ENCODE measurements around the gene FOXRED1.
A peak's percentile ranks its signal among the peaks of the same experiment; 100 is the strongest.
"Not testable (repeated sequence)": the region's sequence is repeated elsewhere in the genome, so short reads cannot be mapped to it uniquely, and the experiment has no call there.

Gene FOXRED1

DNA sequence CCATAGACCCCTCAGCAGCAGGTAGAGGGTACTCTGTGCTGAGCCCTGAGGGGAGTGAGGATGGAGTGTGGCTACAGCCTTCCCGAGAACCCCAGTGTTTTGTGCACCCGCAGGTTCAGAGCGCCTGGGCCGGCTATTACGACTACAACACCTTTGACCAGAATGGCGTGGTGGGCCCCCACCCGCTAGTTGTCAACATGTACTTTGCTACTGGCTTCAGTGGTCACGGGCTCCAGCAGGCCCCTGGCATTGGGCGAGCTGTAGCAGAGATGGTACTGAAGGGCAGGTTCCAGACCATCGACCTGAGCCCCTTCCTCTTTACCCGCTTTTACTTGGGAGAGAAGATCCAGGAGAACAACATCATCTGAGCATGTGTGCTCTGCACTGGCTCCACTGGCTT is 8.4 kb downstream of the FOXRED1 start:
- no peak for DNase-seq (ENCODE audit: low read depth in 2 of 2)

GRCh38 chr11:126277780-126278179 is 8.8 kb downstream of the FOXRED1 start:
- DNase-seq (ENCODE audit: low read depth in 2 of 2): no peak

- DNase-seq (ENCODE audit: low read depth in 2 of 2): no peak
Measured at GRCh38 chr11:126279191-126279590, 10.2 kb downstream of the FOXRED1 start.

- no peak for DNase-seq (ENCODE audit: low read depth in 2 of 2)
Measured at GRCh38 chr11:126280595-126280994, 11.6 kb downstream of the FOXRED1 start.

GRCh38 chr11:126281245-126281644 is 12.3 kb downstream of the FOXRED1 start:
- no peak for DNase-seq (ENCODE audit: low read depth in 2 of 2)

GRCh38 chr11:126281666-126282175 is 12.8 kb downstream of the FOXRED1 start:
- no peak for DNase-seq (ENCODE audit: low read depth in 2 of 2)

- no peak for DNase-seq (ENCODE audit: low read depth in 2 of 2)
Measured at GRCh38 chr11:126282361-126282735, 13.4 kb downstream of the FOXRED1 start.

GRCh38 chr11:126282736-126283591 is 14.0 kb downstream of the FOXRED1 start, which contains the start of gene TIRAP:
Gene TIRAP, plus strand, starts transcription at chr11:126283093. Its CDS starts 7,802 bp downstream, at chr11:126290895.
- no peak for DNase-seq (ENCODE audit: low read depth in 2 of 2)

GRCh38 chr11:126284829-126285228 is 15.9 kb downstream of the FOXRED1 start:
- DNase-seq (ENCODE audit: low read depth in 2 of 2): peak; percentile 53 to 77

DNA sequence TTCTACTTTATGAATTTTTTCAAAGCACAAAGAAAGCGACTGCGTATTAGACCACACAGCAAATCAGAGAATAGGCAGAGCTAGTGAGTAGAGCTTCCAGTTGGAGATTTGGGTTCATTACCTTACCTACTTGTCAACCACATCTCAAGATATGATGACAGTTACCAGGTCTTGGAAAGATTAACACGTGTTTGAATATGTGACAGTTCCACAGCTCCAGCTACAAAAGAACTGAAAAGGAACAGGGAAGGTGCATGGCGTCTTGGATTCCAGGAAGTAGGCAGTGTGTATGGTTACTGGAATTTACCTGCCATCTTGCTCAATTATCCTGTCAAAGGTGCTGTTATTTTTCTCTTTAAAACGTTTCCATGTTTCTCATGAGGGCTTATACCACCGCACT is 19.3 kb downstream of the FOXRED1 start:
- no peak for DNase-seq (ENCODE audit: low read depth in 2 of 2)

DNA sequence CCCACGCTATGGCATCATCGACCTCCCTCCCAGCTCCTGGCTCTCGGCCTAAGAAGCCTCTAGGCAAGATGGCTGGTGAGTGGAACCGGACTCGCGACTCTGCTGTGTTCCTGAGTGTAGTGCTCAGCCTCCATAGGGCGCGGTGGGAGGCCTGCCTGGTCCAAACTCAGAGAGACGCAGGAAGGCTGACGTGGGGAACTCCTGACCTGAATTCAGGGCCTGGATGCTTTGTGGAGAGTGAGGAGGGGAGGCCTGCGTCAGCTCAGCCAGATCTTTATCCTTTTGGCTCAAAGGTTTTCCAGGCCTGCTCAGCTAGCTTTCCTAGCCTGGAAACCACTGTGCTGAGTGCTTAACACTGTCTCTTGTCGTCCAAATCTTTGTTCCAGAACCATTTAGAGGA is 21.9 kb downstream of the FOXRED1 start:
- no peak for DNase-seq (ENCODE audit: low read depth in 2 of 2)

- no peak for DNase-seq (ENCODE audit: low read depth in 2 of 2)
Measured at GRCh38 chr11:126293726-126294125, 24.8 kb downstream of the FOXRED1 start.

DNA sequence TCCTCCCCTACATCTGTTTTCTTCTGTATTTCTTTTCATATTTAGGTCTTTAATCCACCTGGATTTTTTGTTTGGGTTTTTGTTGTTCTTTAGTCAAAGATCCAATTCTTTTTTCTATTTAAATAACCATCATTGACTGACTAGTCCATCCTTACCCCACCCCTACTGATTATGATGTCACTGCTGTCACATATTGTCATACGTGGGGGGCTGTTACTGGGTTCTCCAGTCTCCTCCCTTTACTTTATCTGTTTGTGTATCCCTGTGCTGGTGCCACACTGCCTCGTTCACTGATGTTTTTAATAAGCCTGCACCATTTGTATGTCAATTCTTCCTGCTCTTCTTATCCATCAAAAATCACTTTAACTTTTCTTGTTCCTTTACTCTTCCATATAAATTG is 28.1 kb downstream of the FOXRED1 start:
- no peak for DNase-seq (ENCODE audit: low read depth in 2 of 2)

DNA sequence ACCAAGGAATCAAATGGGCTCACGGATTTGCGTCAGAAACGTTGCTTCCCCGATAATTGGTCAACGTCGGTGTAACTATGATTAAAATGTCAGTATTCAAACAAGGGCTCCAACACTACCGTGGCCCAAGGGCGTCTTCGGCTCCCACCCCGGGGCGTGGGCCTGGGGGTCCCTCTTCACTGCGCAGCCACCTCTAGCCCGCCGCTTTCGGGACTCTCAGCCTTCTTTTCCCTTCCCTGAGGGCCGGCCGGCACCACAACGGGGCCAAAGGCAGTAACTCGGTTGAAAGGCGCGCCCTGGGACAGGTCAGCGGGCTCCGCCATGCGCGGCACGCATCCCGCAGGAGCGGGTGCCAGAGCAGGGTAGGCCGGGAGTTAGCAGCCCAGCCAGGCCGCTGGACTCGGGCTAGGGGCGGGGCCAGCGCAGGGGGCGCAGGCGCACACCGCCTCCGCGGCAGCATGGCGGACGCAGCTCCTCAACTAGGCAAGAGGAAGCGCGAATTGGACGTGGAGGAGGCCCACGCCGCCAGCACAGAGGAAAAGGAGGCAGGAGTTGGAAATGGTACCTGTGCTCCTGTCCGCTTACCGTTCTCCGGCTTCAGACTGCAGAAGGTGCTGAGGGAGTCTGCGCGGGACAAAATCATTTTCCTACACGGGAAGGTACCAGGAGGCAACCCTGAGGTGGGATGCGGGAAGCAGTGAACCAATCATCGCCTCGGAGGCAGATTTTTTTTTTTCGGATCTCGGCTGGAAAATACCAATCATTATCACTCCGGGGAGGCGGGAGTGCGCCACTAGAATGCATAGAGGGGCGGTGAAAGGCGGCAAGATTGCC is 34.9 kb downstream of the FOXRED1 start, which contains the start of gene DCPS:
TSS of gene DCPS (plus strand) at position 438 of the 834 bp plus-strand sequence. CDS start at position 459, 21 bp downstream.
- DNase-seq (ENCODE audit: low read depth in 2 of 2): peak; percentile 62 to 71

- no peak for DNase-seq (ENCODE audit: low read depth in 2 of 2)
Measured at GRCh38 chr11:126304457-126305075, 35.6 kb downstream of the FOXRED1 start.

- DNase-seq (ENCODE audit: low read depth in 2 of 2): no peak
Measured at GRCh38 chr11:126305699-126306098, 36.7 kb downstream of the FOXRED1 start.

DNA sequence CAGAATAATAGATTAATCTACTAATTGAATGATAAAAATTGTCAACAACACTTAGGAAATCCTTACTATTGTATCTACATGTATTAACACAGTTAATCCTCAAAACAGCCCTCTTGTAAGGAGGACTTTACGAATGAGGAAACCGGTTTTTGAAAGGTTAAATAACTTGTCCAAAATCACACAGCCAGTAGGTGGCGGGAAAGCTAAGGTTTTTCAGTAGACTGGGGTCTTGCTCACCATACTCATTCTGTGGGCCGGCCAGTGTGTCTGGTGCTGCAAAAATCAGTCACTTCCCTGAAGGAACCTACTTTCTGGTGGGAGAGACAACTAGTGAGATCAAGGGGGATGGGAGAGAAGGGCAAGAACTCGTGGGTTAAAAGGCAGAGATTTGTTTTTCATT is 38.8 kb downstream of the FOXRED1 start:
- DNase-seq (ENCODE audit: low read depth in 2 of 2): no peak

DNA sequence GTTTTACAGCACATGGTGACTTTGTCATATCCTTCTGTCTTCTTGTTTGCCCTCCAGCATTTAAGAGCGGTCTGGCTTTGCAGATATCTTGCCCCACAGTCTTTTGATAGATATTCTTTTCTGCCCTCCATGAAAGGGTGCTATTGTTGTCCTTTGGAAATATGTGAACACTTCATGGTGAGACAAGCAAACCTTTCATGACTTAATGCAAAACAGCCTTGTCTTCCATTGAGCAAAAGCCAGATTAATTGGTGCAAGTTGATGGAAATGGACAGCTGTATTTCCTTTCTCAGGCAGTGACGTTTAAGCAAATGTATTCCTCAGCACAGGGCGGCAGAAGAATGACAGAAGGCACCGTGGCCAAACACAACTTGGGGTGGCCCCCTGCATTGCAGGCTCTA is 39.3 kb downstream of the FOXRED1 start:
- DNase-seq (ENCODE audit: low read depth in 2 of 2): no peak

DNA sequence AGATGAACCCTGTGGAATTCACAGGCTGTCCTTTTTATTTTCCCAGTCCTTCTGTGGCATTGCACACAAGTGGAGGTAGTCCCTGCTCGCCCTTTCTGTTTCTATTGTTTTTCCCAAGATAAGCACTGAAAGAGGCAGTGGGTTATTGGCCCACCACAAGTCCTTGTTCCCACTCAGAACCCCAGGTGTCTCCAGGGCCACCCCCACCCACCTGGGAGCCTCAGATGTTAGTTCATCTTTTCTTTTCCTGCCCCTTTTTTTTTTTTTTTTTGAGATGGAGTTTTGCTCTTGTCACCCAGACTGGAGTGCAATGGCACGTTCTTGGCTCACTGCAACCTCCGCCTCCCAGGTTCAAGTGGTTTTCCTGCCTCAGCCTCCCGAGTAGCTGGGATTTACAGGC is 39.8 kb downstream of the FOXRED1 start:
- not testable (repeated sequence) for DNase-seq (ENCODE audit: low read depth in 2 of 2)

GRCh38 chr11:126310200-126310991 is 41.4 kb downstream of the FOXRED1 start:
- peak; percentile 7 to 23 for DNase-seq (ENCODE audit: low read depth in 2 of 2)

DNA sequence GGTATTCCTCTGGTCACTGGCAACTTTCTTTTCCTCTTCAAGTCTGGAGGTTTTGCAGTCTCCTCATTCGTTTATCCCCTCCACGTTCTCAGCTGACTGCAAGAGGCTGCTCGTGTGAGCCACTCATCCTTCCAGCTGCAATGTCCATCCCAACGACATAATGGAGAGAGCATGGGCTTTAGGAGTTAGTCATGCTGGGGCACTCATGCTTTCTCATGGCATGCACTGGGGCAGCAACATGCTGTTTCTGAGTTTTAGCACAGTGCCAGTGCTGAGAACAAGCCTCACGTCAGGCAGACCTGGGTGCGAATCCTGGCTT is 42.0 kb downstream of the FOXRED1 start:
- no peak for DNase-seq (ENCODE audit: low read depth in 2 of 2)

All from stimulated activated CD4-positive, alpha-beta T cell treated with anti-CD3 and anti-CD28 coated beads, Interleukin-1b, Interleukin-23, amount 100 ng/mL, for 1 hour (primary cell).